GM19240 (cell line): Measurements from ENCODE around the gene WIPF2.
"Not testable (repeated sequence)": the region's sequence is repeated elsewhere in the genome, so short reads cannot be mapped to it uniquely, and the experiment has no call there.

Experiments used
- DNase-seq: peaks from one replicate; pipeline ENCODE4 v3.0.0; 2011; ENCODE audit warnings: low spot score; ENCODE audit not compliant: insufficient read length

Gene WIPF2

DNA sequence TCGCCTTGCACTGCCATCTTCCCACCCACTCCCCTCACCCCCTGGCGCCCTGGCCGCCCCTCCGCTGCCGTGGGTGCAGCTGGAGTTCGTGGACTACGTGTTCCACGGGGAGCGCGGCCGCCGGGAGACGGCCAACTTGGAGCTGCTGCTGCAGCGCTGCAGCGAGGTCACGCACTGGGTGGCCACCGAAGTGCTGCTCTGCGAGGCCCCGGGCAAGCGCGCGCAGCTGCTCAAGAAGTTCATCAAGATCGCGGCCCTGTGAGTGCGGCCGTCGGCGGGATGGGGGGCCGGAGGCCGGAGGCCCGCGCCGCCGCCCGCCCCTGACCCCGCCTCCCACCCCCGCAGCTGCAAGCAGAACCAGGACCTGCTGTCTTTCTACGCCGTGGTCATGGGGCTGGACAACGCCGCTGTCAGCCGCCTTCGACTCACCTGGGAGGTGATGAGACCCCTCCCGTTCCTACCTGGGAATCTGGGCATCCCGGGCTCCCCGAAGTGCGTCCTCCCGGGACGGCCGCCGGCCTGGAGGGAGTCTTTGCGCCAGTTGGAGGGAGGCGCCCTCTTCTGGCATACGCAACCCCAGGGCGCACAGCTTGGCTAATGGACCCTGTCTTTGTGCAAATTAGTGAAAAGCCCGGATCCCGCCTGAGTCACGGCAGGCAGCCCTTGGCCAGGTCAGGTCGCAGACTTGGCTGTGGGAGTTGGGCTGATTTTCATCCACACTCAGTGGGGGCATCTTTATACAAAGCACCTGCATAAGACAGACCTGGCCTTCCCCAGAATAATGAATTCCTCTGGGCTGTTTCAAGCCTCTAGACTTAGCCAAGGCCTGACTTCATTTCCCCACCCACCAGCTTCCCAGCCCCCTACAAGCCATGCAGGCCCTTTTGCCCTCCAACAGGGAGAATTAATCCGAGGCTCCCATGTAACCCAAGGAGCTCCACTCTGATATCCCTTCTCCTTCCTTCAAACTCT is 27.6 kb upstream of the WIPF2 start:
- DNase-seq = peak; percentile 59

DNA sequence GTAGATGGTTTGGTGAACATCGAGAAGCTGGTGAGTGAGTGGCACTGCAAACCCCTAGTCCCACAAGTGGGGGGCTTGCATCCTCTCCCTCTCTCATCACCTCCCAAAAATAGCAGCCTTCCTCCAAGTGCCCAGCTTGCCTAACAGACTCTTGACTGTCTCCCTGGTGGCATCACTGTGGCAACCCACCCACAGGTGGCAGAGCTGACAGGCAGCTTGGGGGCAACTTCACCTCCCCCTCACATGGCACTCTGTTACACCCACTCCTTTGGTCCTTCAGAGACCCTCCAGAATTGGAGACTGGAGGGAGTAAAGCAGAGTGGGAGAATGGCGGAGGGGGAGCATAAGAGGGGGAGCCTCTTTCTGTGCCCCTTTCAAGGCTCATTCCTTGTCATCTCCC is 26.1 kb upstream of the WIPF2 start:
- DNase-seq = no peak

DNA sequence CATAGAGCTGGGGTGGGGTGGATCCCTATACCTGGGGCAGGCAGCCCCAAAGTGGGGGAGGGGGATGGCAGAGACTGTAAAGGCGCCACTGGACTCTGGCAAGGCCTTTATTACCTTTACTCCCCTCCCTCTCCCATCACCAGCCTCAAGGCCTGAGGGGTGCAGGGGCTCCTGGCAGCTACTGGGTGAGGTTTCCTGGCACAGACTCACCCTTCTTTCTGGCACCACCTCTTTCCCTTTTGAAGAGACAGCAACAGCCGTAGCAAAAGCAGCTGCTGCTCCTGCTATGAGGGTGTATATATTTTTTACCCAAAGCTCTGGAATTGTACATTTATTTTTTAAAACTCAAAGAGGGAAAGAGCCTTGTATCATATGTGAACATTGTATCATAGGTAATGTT is 24.3 kb upstream of the WIPF2 start:
- no peak for DNase-seq

DNA sequence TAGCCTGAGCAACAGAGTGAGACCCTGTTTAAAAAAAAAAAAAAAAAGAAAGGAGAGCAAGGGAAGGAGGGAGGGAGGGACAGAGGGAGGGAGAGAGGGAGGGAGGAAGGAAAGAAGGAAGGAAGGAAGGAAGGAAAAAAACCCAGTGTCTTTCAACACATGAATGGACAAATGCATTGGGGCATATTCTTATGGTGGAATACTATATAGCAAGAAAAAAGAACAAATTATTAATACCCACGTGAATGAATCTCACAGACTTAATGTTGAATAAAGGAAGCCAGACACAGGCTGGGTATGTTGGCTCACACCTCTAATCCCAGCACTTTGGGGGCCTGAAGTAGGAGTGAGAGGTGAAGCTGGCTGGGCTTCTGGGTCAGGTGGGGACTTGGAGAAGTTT is 21.6 kb upstream of the WIPF2 start:
- no peak for DNase-seq

DNA sequence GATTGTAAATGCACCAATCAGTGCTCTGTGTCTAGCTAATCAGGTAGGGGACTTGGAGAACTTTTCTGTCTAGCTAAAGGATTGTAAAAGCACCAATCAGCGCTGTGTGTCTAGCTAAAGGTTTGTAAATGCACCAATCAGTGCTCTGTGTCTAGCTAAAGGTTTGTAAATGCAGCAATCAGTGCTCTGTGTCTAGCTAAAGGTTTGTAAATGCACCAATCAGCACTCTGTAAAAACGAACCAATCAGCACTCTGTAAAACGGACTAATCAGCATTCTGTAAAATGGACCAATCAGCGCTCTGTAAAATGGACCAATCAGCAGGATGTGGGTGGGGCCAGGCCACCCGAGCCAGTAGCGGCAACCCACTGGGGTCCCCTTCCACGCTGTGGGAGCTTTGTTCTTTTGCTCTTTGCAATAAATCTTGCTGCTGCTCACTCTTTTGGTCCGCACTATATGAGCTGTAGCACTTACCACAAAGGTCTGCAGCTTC is 21.1 kb upstream of the WIPF2 start:
- not testable (repeated sequence) for DNase-seq

DNA sequence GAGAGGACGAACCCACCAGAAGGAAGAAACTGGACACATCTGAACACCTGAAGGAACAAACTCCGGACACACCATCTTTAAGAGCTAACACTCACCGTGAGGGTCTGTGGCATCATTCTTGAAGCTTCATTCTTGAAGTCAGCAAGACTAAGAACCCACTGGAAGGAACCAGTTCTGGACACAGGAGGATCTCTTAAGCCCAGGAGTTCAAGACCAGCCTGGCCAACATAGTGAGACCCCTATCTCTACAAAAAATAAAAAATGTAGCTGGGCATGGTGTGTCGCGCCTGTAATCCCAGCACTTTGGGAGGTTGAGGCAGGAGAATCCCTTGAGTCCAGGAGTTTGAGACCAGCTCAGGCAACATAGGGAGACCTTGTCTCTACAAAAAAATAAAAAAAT is 20.5 kb upstream of the WIPF2 start:
- DNase-seq = no peak

DNA sequence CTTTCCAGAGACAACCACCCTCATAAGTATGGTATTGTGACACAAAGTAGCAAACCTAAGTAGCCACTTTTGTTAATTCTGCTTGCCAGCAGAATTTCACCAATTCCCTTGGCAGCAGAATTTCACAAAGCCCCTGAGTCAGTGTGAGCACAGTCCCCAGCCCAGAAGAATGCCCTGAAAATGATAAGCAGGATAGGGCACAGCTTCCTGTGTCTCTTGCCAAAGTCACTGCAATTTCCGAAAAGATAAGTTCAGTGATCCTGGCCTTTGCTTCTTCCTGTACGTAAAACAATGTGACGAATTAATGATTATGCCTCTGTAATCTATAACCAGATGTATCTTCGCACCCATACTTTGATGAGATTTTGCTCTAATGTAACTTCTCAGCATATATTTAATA is 16.0 kb upstream of the WIPF2 start:
- DNase-seq = no peak

DNA sequence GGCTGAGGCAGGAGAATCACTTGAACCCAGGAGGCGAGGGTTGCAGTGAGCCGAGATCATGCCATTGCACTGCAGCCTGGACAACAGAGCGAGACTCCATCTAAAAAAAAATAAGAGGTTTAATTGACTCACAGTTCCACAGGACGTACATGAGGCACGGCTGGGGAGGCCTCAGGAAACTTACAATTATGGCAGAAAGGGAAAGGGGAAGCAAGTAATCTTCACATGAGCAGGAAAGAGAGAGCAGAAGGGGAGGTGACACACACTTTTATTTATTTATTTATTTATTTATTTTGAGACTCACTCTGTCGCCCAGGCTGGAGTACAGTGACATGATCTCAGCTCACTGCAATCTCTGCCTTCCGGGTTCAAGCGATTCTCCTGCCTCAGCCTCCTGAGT is 12.9 kb upstream of the WIPF2 start:
- DNase-seq = not testable (repeated sequence)

DNA sequence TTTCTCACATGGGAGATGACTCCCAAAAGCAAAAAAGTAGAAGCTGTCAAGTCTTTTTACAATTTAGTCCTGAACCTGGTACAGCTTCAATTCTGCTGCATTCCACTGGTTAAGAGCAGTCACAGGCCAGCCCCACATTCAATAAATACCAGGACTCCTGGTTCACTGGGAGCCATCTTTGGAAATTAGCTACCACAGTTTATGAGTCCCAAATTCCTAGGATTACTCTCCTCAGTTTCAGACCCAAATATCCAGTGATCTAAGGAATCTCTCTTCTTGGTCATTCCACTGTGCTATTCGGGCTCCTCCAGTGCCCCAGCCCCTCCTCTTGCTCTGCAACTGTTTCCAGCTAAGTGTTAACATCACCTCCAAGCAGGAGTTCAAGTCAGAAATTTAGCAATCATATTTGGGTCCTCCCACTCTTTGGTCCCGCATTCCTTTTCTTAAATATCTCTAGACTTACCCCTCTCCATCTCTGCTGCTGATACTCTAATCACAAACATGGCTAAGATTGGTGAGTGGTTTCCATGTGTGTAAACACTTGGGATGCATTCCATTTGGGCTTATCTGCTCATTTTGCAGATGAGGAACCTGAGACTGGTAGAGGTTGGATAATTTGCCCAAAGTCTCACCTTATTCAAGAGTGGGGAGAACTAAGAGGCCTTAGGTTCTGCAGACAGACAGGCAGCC is 9.6 kb upstream of the WIPF2 start:
- no peak for DNase-seq

DNA sequence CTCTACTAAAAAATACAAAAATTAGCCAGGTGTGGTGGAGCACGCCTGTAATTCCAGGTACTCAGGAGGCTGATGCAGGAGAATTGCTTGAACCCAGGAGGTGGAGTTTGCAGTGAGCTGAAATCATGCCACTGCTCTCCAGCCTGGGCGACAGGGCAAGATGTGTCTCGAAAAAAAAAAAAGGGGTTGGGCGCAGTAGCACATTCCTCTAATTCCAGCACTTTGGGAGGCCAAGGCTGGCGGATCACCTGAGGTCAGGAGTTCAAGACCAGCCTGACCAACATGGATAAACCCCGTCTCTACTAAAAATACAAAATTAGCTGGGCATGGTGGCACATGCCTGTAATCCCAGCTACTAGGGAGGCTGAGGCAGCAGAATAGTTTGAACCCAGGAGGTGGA is 5.2 kb upstream of the WIPF2 start:
- not testable (repeated sequence) for DNase-seq

DNA sequence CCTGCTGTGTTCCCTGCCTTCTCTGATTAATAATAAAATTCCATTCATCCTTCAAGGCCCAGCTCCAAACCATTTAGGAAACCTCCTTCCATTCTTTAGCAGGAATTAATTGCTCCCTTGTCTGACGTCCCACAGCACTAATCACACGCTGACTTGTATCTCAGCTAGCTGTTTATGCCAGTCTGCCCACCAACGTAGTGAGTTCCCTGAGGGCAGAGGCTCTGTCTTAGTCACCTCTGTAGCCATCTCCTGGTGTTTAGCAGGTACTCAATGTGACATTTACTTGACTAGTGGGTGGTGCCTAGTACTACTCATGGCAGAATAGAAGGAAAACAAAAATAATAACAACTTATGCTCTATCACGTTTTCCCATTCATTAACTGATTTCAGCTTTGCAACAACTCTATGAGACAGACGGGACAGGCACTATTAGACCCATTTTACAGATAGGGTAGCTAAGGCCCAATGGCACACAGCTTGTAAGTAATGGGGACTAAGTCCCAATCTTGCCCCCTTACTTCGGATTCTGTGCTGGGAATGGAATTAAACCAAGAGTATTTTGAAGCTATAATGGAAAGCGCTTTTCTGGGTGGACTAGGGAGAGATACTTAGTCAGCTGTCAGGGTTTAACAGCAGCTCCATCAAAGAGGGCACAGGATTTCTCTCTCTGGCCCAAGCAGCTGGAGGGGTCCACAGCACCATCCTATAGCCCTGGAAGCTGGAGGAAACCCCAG is 931 bp upstream of the WIPF2 start:
- DNase-seq = no peak

DNA sequence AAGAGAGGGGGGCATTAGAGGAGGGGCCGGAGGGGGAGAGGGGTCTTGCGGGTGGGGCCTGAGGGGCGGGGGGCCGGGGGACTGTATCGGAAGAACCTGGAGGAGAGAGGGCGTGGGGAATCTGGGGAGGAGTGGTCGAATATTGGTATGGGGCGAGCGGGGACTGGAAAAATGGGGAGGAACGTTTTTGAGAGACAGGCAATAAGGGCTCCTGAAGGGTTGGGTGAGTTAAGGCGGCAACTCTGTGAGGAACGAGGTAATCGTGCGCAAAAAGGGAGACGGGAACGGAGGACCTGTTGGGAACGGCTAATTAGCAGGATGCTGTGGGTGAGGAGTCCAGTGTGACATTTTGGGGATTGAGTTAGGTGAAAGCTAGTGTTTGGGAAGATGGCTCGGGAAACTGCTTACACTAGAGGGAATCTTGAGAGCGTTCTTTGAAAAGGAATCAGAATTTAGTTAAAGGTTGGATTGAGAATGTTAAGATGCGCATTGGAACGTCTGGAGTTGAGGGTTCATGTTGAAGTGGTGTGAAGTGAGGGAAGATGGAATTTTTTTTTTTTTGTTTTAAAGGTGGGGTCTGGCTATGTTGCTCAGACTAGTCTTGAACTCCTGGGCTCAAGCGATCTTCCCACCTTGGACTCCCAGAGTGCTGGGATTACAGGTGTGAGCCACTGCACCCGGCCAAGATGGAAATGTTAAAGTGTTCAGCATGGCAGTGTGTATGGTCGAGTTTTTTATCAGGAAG is 662 bp downstream of the WIPF2 start:
- DNase-seq = no peak

DNA sequence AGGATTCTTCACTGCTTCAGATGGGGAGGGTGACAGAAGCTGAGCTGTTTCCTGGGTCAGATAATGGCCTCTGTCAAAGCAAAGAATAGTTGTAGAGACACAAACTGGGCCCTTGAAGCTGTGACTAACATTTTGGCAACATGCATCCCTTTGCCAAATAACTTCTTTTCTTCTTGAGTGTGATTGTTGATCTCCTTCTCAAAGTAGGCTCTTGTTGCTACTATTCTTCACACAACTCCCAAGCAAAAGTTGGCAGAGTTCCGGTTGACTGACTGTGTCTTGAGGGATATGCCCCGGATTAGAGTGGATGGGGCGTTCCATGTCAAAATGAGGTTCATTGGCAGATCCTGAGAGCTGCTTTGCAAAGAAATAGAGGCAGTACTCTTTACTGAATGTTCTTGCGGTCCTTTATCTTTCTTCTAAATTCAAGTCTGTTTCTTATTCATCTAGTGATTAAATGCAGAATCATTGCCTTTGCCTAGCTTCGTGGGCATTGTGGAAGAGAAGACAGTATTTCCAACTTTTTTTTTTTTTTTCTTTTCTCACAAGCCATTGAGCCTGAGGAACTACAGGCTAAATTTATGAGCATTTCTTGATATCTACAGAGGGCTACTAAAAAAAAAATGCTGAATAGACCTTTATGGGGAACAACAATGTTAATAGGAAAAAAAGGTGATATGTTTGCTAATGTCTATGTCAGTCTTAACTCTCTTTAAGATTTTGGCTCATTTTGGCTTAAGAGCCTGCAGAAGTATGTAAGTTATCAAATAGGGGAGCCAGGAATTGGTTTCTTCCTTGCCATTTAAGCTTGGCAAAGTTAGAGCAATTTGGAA is 5.8 kb downstream of the WIPF2 start:
- DNase-seq = no peak

DNA sequence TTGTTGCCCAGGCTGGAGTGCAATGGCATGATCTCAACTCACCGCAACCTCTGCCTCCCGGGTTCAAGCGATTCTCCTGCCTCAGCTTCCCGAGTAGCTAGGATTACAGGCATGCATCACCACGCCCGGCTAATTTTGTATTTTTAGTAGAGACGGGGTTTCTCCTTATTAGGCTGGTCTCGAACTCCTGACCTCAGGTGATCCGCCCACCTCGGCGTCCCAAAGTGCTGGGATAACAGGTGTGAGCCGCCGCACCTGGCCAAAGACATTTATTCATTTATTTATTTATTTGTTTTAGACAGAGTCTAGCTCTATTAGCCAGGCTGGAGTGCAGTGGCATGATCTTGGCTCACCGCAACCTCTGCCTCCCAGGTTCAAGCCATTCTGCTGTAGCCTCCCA is 10.0 kb downstream of the WIPF2 start:
- DNase-seq = not testable (repeated sequence)

DNA sequence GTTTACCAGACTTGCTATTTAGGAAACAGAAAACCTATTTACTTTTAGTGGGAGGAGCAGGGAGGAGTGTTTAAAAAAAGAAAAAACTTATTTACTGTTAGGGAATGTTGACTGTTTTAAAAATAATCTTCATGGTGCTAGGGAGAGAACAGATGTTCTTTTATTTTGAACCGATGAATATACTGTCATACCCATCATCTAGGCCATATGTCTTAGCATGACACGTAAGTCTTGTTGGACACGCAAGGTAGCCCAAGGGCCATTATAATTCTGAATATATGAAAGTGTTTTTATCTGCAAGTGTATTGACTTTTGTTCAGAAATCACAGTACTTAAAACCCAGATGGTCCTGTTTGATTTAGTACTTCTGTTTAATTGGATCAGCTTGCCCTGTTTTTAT is 11.6 kb downstream of the WIPF2 start:
- no peak for DNase-seq

DNA sequence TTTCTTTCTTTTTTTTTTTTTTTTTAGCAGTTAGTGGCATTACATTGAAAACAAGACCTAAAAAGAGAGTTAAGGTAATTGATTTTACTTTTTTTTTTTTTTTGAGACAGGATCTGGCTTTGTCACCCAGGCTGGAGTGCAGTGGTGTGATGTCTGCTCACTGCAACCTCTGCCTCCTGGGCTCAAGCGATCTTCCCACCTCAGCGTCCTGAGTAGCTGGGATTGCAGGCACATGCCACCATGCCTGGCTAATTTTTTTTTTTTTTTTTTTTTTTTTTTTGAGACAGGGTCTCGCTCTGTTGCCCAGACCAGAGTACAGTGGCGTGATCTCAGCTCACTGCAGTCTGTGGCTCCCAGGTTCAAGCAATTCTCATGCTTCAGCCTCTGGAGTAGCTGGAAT is 12.8 kb downstream of the WIPF2 start:
- not testable (repeated sequence) for DNase-seq

DNA sequence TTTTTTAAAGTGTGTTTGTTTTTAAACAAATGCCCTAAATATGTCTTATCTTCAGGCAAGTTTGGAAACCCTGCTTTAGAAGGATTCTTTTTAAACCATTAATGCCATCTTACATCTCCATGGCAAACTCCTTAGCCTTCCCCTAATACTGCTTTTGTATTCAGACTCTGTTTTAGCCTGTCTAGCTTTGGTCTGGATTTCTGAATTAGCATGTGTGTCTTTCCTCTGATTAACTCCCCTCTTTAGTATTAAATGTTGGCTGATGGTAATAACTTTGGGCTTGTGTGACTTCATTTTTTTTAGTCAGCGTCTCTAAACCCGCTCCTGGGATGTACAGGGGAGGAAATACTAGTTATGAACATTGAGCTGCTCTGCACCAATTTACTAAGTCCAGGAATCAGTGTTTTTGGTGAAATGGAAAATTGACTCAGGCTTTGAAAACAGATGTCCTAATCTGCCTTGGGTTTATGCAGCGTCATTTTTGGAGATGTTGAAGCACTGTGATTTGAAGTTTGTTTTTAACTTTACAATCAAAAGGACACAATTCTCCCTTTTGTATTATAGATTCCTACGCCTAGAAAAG is 22.2 kb downstream of the WIPF2 start:
- no peak for DNase-seq

DNA sequence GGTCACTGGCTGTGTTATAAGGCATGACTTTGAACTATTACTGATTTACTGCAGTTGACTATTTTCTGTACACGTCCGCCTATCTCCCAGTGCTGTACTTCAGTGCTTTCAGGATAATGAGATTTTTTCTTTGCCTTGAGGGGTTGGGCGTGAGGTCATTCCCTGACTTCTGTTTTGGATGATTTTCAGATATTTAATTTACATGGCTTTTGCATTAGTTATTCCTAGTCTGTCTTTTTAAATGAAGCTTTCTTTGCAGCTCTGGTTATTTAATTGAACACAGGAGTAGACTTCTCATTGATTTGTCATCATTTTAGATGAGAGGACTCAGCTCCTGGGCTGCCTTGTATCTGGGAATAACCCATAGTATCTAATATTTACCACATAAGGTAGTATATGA is 23.7 kb downstream of the WIPF2 start:
- no peak for DNase-seq

DNA sequence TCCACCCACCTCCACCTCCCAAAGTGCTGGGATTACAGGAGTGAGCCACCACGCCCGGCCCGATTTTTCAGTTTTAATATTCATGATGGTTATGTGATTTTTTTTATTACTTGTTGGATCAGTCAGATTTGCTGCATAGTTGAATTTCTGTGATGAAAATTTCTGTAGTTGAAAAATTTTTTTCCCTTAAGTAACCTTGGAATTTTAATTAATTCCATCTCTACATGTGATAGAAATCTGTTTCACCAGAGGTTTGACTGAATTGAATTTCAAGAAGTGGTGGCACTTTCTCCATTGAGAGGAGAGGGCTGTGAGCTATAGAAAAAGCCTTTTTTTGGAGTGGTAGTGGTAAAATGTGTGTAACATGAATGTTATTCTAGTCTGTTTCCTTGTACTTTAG is 24.7 kb downstream of the WIPF2 start:
- no peak for DNase-seq

DNA sequence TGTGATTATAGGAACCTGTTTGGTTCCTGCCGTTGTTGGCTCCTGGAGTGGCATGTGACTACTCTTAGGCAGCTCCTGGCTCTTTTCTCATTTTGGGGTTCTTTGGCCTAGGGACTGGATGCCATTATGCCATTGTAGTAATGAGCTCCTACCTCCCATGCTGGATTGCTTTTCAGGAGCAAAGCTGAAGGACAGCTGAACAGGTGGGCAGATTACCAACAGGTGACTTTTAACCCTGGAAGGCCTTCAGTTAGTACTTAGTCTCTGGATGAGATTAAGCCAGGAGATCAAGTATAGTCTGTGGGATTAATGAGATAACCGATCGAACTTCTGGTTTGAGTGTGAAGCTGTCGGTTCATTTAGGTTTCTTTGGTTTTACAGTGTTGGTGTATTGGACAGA is 25.2 kb downstream of the WIPF2 start:
- DNase-seq = no peak
